GM10266 (cell line): ENCODE measurements around the gene BBX.

Experiments
- DNase-seq: peaks from one replicate; pipeline ENCODE4 v3.0.0; 2012; ENCODE audit errors: extremely low spot score
- CTCF ChIP-seq: IDR thresholded peaks from 2 replicates; pipeline ENCODE4 v1.5.1; 2012; ENCODE audit warnings: mild to moderate bottlenecking, low read depth; ENCODE audit not compliant: control insufficient read depth, insufficient read depth; ENCODE audit errors: missing control alignments

Gene BBX

GRCh38 chr3:107540857-107541256, 18.1 kb downstream of the BBX start:
- TF ChIP-seq CTCF = no peak
- DNase-seq = no peak

GRCh38 chr3:107542665-107543064, 19.9 kb downstream of the BBX start:
- no peak for DNase-seq
- no peak for TF ChIP-seq CTCF

GRCh38 chr3:107543666-107544065, 20.9 kb downstream of the BBX start:
- TF ChIP-seq CTCF = peak; percentile 10
- DNase-seq = no peak

GRCh38 chr3:107545680-107546120, 22.9 kb downstream of the BBX start:
- no peak for TF ChIP-seq CTCF
- no peak for DNase-seq

- no peak for TF ChIP-seq CTCF
- no peak for DNase-seq
Measured at GRCh38 chr3:107548601-107549000, 25.8 kb downstream of the BBX start.

GRCh38 chr3:107555359-107555758, 32.6 kb downstream of the BBX start:
- peak; percentile 5 for DNase-seq
- TF ChIP-seq CTCF = no peak

GRCh38 chr3:107557743-107558142, 35.0 kb downstream of the BBX start:
- no peak for TF ChIP-seq CTCF
- DNase-seq = no peak

- no peak for DNase-seq
- TF ChIP-seq CTCF = no peak
Measured at GRCh38 chr3:107560166-107560565, 37.4 kb downstream of the BBX start.
